Measurements from ENCODE around the gene ARRDC2. TPM values are rescaled to one million over a fixed set of nuclear protein-coding genes. Genes with fewer than 3 reads are reported as not detected.

The ARRDC2 gene
- total and polyA plus RNA-seq, 2 of the 13 experiments (the other 11 are each of a cell fraction or from before 2014, with no cell fraction given) = 2.1 to 3.4 TPM

DNA sequence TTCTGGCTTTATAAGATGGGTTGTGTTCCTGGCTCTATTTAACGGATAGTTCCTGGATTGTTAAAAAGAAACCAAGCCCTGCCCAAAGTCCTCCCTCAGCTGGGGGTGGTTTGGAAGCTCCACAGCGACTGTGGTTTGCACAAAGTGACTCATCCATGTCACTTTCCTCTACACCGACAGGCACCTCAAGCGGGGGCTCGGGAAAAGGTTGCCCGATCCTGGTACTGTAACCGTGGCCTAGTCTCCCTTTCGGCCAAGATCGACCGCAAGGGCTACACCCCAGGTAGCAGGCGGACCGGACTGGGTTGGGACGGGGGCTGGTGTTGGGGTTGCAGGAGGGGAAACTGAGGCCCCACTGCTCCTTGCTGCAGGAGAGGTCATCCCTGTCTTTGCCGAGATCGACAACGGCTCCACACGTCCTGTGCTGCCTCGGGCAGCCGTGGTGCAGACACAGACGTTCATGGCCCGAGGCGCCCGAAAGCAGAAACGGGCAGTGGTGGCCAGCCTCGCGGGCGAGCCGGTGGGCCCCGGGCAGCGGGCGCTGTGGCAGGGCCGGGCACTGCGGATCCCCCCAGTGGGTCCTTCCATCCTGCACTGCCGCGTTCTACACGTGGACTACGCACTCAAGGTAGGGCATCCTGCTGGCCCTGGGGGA is 1.6 kb downstream of the ARRDC2 start (continued):
- TF ChIP-seq, protein P1, sequence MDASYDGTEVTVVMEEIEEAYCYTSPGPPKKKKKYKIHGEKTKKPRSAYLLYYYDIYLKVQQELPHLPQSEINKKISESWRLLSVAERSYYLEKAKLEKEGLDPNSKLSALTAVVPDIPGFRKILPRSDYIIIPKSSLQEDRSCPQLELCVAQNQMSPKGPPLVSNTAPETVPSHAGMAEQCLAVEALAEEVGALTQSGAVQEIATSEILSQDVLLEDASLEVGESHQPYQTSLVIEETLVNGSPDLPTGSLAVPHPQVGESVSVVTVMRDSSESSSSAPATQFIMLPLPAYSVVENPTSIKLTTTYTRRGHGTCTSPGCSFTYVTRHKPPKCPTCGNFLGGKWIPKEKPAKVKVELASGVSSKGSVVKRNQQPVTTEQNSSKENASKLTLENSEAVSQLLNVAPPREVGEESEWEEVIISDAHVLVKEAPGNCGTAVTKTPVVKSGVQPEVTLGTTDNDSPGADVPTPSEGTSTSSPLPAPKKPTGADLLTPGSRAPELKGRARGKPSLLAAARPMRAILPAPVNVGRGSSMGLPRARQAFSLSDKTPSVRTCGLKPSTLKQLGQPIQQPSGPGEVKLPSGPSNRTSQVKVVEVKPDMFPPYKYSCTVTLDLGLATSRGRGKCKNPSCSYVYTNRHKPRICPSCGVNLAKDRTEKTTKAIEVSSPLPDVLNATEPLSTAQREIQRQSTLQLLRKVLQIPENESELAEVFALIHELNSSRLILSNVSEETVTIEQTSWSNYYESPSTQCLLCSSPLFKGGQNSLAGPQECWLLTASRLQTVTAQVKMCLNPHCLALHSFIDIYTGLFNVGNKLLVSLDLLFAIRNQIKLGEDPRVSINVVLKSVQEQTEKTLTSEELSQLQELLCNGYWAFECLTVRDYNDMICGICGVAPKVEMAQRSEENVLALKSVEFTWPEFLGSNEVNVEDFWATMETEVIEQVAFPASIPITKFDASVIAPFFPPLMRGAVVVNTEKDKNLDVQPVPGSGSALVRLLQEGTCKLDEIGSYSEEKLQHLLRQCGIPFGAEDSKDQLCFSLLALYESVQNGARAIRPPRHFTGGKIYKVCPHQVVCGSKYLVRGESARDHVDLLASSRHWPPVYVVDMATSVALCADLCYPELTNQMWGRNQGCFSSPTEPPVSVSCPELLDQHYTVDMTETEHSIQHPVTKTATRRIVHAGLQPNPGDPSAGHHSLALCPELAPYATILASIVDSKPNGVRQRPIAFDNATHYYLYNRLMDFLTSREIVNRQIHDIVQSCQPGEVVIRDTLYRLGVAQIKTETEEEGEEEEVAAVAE (CRISPR knock-in tag; IDR thresholded peaks at IDR 0.05; ENCODE audit: borderline replicate concordance) = no peak
- no peak for TF ChIP-seq DR1 (CRISPR knock-in tag; IDR thresholded peaks at IDR 0.05)
- TF ChIP-seq, protein P2, sequence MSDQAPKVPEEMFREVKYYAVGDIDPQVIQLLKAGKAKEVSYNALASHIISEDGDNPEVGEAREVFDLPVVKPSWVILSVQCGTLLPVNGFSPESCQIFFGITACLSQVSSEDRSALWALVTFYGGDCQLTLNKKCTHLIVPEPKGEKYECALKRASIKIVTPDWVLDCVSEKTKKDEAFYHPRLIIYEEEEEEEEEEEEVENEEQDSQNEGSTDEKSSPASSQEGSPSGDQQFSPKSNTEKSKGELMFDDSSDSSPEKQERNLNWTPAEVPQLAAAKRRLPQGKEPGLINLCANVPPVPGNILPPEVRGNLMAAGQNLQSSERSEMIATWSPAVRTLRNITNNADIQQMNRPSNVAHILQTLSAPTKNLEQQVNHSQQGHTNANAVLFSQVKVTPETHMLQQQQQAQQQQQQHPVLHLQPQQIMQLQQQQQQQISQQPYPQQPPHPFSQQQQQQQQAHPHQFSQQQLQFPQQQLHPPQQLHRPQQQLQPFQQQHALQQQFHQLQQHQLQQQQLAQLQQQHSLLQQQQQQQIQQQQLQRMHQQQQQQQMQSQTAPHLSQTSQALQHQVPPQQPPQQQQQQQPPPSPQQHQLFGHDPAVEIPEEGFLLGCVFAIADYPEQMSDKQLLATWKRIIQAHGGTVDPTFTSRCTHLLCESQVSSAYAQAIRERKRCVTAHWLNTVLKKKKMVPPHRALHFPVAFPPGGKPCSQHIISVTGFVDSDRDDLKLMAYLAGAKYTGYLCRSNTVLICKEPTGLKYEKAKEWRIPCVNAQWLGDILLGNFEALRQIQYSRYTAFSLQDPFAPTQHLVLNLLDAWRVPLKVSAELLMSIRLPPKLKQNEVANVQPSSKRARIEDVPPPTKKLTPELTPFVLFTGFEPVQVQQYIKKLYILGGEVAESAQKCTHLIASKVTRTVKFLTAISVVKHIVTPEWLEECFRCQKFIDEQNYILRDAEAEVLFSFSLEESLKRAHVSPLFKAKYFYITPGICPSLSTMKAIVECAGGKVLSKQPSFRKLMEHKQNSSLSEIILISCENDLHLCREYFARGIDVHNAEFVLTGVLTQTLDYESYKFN (CRISPR knock-in tag; conservative IDR thresholded peaks at IDR 0.05) = peak; percentile 73
- TF ChIP-seq, protein P3, sequence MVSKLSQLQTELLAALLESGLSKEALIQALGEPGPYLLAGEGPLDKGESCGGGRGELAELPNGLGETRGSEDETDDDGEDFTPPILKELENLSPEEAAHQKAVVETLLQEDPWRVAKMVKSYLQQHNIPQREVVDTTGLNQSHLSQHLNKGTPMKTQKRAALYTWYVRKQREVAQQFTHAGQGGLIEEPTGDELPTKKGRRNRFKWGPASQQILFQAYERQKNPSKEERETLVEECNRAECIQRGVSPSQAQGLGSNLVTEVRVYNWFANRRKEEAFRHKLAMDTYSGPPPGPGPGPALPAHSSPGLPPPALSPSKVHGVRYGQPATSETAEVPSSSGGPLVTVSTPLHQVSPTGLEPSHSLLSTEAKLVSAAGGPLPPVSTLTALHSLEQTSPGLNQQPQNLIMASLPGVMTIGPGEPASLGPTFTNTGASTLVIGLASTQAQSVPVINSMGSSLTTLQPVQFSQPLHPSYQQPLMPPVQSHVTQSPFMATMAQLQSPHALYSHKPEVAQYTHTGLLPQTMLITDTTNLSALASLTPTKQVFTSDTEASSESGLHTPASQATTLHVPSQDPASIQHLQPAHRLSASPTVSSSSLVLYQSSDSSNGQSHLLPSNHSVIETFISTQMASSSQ (IDR thresholded peaks at IDR 0.05; ENCODE audit: low read depth) = no peak
- TF ChIP-seq, protein P3 (CRISPR knock-in tag; IDR thresholded peaks at IDR 0.05; ENCODE audit: borderline replicate concordance) = no peak
- TF ChIP-seq ZFP82 (CRISPR knock-in tag; IDR thresholded peaks at IDR 0.05; ENCODE audit: borderline replicate concordance) = no peak
- TF ChIP-seq KAT8 (CRISPR knock-in tag; IDR thresholded peaks at IDR 0.05) = 0 out of 2 replicates have a peak, but pooled peaks have one; percentile 30
- TF ChIP-seq ZNF441 (CRISPR knock-in tag; IDR thresholded peaks at IDR 0.05; ENCODE audit: borderline replicate concordance) = no peak
- peak; percentile 11; the same call in 1 of the 2 replicates for TF ChIP-seq MEIS2 (CRISPR knock-in tag; IDR thresholded peaks at IDR 0.05)
- TF ChIP-seq, protein P4, sequence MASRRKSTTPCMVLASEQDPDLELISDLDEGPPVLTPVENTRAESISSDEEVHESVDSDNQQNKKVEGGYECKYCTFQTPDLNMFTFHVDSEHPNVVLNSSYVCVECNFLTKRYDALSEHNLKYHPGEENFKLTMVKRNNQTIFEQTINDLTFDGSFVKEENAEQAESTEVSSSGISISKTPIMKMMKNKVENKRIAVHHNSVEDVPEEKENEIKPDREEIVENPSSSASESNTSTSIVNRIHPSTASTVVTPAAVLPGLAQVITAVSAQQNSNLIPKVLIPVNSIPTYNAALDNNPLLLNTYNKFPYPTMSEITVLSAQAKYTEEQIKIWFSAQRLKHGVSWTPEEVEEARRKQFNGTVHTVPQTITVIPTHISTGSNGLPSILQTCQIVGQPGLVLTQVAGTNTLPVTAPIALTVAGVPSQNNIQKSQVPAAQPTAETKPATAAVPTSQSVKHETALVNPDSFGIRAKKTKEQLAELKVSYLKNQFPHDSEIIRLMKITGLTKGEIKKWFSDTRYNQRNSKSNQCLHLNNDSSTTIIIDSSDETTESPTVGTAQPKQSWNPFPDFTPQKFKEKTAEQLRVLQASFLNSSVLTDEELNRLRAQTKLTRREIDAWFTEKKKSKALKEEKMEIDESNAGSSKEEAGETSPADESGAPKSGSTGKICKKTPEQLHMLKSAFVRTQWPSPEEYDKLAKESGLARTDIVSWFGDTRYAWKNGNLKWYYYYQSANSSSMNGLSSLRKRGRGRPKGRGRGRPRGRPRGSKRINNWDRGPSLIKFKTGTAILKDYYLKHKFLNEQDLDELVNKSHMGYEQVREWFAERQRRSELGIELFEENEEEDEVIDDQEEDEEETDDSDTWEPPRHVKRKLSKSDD (CRISPR knock-in tag; IDR thresholded peaks at IDR 0.05; ENCODE audit: low read depth) = no peak
- no peak for TF ChIP-seq ZBTB42 (CRISPR knock-in tag; IDR thresholded peaks at IDR 0.05)
- no peak for TF ChIP-seq ZNF567 (CRISPR knock-in tag; IDR thresholded peaks at IDR 0.05; ENCODE audit: borderline replicate concordance)
